Peyer's patch (tissue), 4 donors: Measurements from ENCODE around the gene PRX. TPM values are rescaled to one million over a fixed set of nuclear protein-coding genes. Genes with fewer than 3 reads are reported as not detected.

ENCODE experiments used
- DNase-seq, 3 donors: peaks; one replicate each; pipeline ENCODE4 v3.0.0-alpha.2; 2017 to 2019
- H3K27ac ChIP-seq, 4 donors: fragments of 200-600 bp; sonication (generic); one replicate each; pipeline ENCODE4 v1.5.1; 2016 to 2019
- H3K27me3 ChIP-seq, 2 donors: fragments of 200-600 bp; sonication (generic); one replicate each; pipeline ENCODE4 v1.5.1; 2019
- H3K36me3 ChIP-seq, 3 donors: fragments of 200-600 bp; sonication (generic); one replicate each; pipeline ENCODE4 v1.5.1; 2016 to 2019
- H3K4me1 ChIP-seq, 4 donors: fragments of 200-600 bp; sonication (generic); one replicate each; pipeline ENCODE4 v1.5.1; 2016 to 2019
- H3K4me3 ChIP-seq, 4 donors: fragments of 200-600 bp; sonication (generic); 1 replicate in 3 of 4; 2 replicates in 1 of 4; pipeline ENCODE4 v1.5.1; 2016 to 2019; ENCODE audit warnings: mild to moderate bottlenecking in 1 of 4
- H3K9me3 ChIP-seq, 4 donors: fragments of 200-600 bp; sonication (generic); one replicate each; pipeline ENCODE4 v1.5.1; 2016 to 2019; ENCODE audit warnings: mild to moderate bottlenecking in 1 of 4
- POLR2A ChIP-seq, 2 donors: fragments of 450-650 bp; IDR thresholded peaks; one replicate each; pipeline ENCODE4 v1.5.1; 2017; ENCODE audit warnings: antibody characterized with exemption in 2 of 2, mild to moderate bottlenecking in 2 of 2, moderate library complexity in 2 of 2
- total RNA-seq, 4 donors: library from RNA; depleted of rRNA; stranded (reverse); fragments of >200 nt; gene quantifications; one replicate each; pipeline ENCODE4 v1.1.0, GENCODE V29; 2016
- TF ChIP-seq, protein P1 (sequence below), 6 experiments: fragments of 450-650 bp in 4 of 6; fragments of 200-600 bp in 2 of 6; sonication (generic) in 1 of 6; IDR thresholded peaks; one replicate each; pipeline ENCODE4 v1.5.1; 2017 to 2019; ENCODE audit warnings: antibody characterized with exemption in 6 of 6, mild to moderate bottlenecking in 3 of 6, moderate library complexity in 1 of 6

The PRX gene
- total RNA-seq, 4 donors from 2014 or later, result 1.4 to 7.4 (median 3.0) TPM

DNA sequence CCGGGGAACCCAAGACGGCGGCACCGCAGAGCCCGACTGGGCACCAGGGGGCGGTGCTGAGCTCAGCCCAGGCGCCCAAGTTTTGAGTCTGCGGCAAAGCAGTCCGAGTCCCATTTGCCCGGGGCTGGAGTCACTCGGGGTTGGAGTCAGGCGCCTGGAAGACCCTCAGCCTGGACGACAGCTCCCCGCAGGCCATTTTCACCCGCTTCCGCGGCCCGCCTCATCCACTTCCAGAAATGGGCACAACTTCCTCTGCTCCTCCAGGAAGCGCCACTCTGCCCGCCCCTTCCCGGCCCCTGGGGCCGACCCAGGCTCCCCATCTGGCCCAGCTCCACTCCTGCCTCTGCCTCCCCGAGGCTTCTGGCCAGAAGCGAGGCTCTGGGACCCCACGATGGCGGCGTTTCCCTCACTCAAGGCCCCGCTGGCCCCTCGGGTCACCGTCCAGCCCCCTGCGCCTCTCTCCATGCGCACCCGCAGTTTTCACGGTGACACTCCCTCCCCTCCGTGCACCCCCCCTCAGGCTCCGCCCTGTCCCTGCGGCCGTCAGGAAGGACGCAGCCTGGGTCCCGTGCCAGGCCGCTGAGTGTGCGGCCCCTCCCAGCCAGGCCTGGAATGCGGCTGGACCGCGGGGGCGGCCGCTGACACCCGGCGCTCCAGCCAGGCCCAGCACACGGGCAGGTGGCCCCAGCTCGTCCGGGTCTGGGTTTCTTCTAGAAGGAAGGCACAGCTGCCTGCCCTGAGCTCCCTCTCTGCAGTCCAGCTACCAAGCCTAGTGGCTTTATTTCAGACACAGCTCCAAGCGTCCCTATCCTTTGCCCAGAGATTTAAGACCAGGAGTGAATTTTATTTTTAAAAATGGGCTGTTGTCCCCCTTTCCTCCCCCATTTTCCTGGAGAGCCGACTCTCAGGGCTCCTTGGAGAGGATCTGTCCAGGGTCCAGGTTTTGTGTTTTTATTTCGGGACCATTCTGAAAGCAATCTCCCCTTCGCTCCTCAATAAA, 7.9 kb upstream of the PRX start:
- H3K27me3 ChIP-seq, result no peaks in the 10 kb centered on the region
- peak overlapping the region; percentile 95 to 99 (median 96) for H3K27ac ChIP-seq
- H3K4me3 ChIP-seq, result peak overlapping the region; percentile 52 to 71 (median 60)
- H3K4me1 ChIP-seq, result peaks cover 3 to 42% (median 11%) of the 10 kb centered on the region in 4 donors
- no peaks in the 10 kb centered on the region for H3K9me3 ChIP-seq
- H3K36me3 ChIP-seq, result peaks cover 0 to 13% (median 0%) of the 10 kb centered on the region in 3 donors
- TF ChIP-seq, protein P1, sequence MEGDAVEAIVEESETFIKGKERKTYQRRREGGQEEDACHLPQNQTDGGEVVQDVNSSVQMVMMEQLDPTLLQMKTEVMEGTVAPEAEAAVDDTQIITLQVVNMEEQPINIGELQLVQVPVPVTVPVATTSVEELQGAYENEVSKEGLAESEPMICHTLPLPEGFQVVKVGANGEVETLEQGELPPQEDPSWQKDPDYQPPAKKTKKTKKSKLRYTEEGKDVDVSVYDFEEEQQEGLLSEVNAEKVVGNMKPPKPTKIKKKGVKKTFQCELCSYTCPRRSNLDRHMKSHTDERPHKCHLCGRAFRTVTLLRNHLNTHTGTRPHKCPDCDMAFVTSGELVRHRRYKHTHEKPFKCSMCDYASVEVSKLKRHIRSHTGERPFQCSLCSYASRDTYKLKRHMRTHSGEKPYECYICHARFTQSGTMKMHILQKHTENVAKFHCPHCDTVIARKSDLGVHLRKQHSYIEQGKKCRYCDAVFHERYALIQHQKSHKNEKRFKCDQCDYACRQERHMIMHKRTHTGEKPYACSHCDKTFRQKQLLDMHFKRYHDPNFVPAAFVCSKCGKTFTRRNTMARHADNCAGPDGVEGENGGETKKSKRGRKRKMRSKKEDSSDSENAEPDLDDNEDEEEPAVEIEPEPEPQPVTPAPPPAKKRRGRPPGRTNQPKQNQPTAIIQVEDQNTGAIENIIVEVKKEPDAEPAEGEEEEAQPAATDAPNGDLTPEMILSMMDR (IDR thresholded peaks at IDR 0.05), result peak; percentile 95 to 97 (median 96)
- peak; percentile 94 to 97 for TF ChIP-seq POLR2A (IDR thresholded peaks at IDR 0.05)
- peak; percentile 83 to 98 (median 95) for DNase-seq

DNA sequence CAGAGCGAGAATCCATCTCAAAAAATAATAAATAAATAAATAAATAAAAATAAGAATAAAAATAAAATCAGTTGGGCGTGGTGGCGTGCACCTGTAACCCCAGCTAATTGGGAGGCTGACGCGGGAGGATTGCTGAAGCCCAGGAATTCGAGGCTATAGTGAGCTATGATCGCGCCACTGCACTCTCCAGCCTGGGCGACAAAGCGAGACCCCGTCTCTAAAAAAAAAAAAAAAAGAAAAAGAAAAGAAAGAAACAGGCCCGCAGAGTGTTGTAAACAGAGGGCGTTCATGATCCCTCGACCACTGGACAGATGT, 7.2 kb upstream of the PRX start:
- TF ChIP-seq, protein P1 (IDR thresholded peaks at IDR 0.05), result no peak
- no peak for TF ChIP-seq POLR2A (IDR thresholded peaks at IDR 0.05)
- no peaks in the 10 kb centered on the region for H3K9me3 ChIP-seq
- peak in 1 of 3 donors; percentile 40 for DNase-seq
- H3K27ac ChIP-seq, result peak overlapping the region; percentile 95 to 99 (median 96)
- peak overlapping the region; percentile 52 to 71 (median 60) for H3K4me3 ChIP-seq
- no peaks in the 10 kb centered on the region for H3K27me3 ChIP-seq
- peaks cover 0 to 13% (median 0%) of the 10 kb centered on the region in 3 donors for H3K36me3 ChIP-seq
- peaks cover 3 to 42% (median 11%) of the 10 kb centered on the region in 4 donors for H3K4me1 ChIP-seq

DNA sequence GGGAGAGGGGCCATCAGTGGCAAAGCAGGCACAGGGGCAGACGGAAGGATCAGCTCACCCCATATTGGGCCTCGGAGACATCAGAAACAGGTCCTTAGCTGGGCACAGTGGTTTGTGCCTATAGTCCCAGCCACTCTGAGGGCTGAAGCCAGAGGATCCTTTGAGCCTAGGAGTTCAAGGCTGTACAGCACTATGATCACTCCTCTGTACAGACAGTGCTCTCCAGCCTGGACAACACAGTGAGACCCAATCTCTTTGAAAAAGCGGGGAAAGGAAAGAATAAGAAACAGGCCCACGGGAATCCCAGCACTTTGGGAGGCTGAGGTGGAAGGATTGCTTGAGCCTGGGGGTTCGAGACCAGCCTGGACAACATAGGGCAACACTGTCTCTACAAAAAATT, 6.6 kb upstream of the PRX start:
- TF ChIP-seq POLR2A (IDR thresholded peaks at IDR 0.05), result no peak
- TF ChIP-seq, protein P1 (IDR thresholded peaks at IDR 0.05), result no peak
- no peaks in the 10 kb centered on the region for H3K27me3 ChIP-seq
- no peak overlapping the region for H3K27ac ChIP-seq
- DNase-seq, result no peak
- no peak overlapping the region for H3K4me3 ChIP-seq
- H3K4me1 ChIP-seq, result peaks cover 3 to 42% (median 11%) of the 10 kb centered on the region in 4 donors
- peaks cover 0 to 13% (median 0%) of the 10 kb centered on the region in 3 donors for H3K36me3 ChIP-seq
- no peaks in the 10 kb centered on the region for H3K9me3 ChIP-seq

DNA sequence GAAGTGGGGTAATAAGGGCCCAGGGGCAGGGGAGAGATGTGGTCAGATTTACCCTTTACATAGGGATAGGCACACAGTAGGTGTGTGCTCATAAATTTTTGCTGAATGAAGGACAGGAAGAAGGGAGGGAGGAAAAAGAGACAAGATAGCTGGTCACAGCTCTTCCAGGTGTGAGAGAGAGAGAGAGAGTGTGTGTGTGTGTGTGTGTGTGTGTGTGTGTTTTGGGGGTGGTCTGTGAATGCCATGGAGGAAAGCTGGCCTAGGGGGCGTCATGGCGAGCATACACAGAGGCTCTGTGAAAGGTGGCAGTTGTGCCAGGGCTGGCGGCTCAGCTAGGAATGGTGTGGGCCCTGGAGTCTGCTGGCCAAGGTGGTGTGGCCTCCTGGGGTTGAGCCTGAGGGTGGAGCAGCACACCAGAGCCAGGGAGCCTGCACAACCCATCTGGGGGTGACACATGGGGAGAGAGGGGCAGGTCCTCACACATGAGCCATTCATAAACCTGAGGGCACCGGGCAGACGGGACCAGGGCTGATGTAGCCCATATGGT, 6.0 kb upstream of the PRX start:
- H3K27ac ChIP-seq, result no peak overlapping the region
- TF ChIP-seq POLR2A (IDR thresholded peaks at IDR 0.05), result no peak
- TF ChIP-seq, protein P1 (IDR thresholded peaks at IDR 0.05), result no peak
- H3K36me3 ChIP-seq, result peaks cover 0 to 13% (median 0%) of the 10 kb centered on the region in 3 donors
- no peaks in the 10 kb centered on the region for H3K27me3 ChIP-seq
- no peak overlapping the region for H3K4me3 ChIP-seq
- peaks cover 0 to 38% (median 9%) of the 10 kb centered on the region in 4 donors for H3K4me1 ChIP-seq
- H3K9me3 ChIP-seq, result no peaks in the 10 kb centered on the region
- no peak for DNase-seq

DNA sequence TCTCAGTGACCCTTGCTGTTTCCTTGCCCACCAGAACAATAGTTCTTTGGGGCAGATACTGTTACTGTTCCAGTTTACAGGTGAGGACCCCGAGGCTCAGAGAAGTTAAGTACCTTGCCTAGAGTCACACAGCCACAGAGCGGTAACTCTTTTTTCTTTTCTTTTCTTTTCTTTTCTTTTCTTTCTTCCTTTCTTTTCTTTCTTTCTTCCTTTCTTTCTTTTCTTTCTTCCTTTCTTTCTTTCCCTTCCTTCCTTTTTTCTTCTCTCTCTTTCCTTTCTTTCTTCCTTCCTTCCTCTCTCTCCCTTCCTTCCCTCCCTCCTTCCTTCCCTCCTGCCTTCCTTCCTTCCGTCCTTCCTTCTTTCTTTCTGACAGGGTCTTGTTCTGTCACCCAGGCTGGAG, 4.9 kb upstream of the PRX start:
- no peak for DNase-seq
- H3K36me3 ChIP-seq, result peaks cover 0 to 9% (median 0%) of the 10 kb centered on the region in 3 donors
- peak overlapping the region; percentile 53 to 81 (median 66) for H3K27ac ChIP-seq
- H3K9me3 ChIP-seq, result no peaks in the 10 kb centered on the region
- no peak overlapping the region for H3K4me3 ChIP-seq
- peaks cover 0 to 27% (median 8%) of the 10 kb centered on the region in 4 donors for H3K4me1 ChIP-seq
- H3K27me3 ChIP-seq, result no peaks in the 10 kb centered on the region
- TF ChIP-seq, protein P1 (IDR thresholded peaks at IDR 0.05), result no peak
- no peak for TF ChIP-seq POLR2A (IDR thresholded peaks at IDR 0.05)
